ENCODE measurements around the gene LY6G5C. TPM values are rescaled to one million over a fixed set of nuclear protein-coding genes. Genes with fewer than 3 reads are reported as not detected.

Gene LY6G5C
- total and polyA plus RNA-seq, 2 of the 13 experiments (the other 11 are each of a cell fraction or from before 2014, with no cell fraction given) = 0.33 to 0.55 TPM

DNA sequence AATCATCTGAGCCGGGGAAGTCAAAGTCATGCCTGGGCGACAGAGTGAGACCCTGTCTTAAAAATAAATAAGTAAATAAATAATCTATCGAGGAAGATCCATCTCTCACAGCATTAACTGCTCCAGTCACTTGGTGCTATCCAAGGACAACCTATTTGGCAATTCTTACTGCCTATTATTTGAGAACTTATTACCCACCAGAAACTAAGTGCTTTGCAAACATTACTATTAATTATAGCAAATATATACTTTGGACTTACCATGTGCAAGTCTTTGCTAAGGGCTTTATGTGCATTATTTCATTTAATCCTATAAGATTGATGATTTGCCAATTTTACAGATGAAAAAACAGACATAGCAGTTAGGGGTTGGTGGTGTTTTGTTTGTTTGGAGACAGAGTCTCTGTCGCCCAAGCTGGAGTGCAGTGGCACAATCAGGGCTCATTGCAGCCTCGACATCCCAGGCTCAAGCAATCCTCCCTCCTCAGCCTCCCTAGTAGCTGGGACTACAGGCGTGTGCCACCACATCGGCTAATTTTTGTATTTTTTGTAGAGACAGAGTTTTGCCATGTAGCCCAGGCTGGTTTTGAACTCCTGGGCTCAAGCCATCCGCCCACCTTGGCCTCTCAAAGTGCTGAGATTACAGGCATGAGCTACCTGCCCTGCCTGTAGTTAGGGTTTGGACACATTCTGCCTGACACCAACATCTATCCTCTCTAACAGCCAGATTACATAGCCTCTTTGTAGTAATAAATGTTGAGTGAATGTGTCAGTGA lies 26.1 kb downstream of the LY6G5C start (continued):
- TF ChIP-seq MTA3 (CRISPR knock-in tag; IDR thresholded peaks at IDR 0.05) = no peak
- no peak for TF ChIP-seq CREB3 (CRISPR knock-in tag; IDR thresholded peaks at IDR 0.05)
- TF ChIP-seq MLLT10 (CRISPR knock-in tag; IDR thresholded peaks at IDR 0.05) = no peak
- TF ChIP-seq IRX3 (CRISPR knock-in tag; IDR thresholded peaks at IDR 0.05; ENCODE audit: borderline replicate concordance, low read depth) = no peak
- no peak for TF ChIP-seq ZNF75D (CRISPR knock-in tag; IDR thresholded peaks at IDR 0.05; ENCODE audit: borderline replicate concordance)
- TF ChIP-seq, protein P1, sequence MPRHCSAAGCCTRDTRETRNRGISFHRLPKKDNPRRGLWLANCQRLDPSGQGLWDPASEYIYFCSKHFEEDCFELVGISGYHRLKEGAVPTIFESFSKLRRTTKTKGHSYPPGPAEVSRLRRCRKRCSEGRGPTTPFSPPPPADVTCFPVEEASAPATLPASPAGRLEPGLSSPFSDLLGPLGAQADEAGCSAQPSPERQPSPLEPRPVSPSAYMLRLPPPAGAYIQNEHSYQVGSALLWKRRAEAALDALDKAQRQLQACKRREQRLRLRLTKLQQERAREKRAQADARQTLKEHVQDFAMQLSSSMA (CRISPR knock-in tag; IDR thresholded peaks at IDR 0.05) = no peak
- TF ChIP-seq, protein P2, sequence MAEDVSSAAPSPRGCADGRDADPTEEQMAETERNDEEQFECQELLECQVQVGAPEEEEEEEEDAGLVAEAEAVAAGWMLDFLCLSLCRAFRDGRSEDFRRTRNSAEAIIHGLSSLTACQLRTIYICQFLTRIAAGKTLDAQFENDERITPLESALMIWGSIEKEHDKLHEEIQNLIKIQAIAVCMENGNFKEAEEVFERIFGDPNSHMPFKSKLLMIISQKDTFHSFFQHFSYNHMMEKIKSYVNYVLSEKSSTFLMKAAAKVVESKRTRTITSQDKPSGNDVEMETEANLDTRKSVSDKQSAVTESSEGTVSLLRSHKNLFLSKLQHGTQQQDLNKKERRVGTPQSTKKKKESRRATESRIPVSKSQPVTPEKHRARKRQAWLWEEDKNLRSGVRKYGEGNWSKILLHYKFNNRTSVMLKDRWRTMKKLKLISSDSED (CRISPR knock-in tag; IDR thresholded peaks at IDR 0.05) = no peak
- no peak for TF ChIP-seq FOXM1 (CRISPR knock-in tag; IDR thresholded peaks at IDR 0.05)
- no peak for TF ChIP-seq XBP1 (CRISPR knock-in tag; IDR thresholded peaks at IDR 0.05)
- no peak for TF ChIP-seq KAT8 (CRISPR knock-in tag; IDR thresholded peaks at IDR 0.05)
- TF ChIP-seq ZNF572 (CRISPR knock-in tag; IDR thresholded peaks at IDR 0.05) = no peak
- TF ChIP-seq ZXDC (CRISPR knock-in tag; IDR thresholded peaks at IDR 0.05) = no peak
- no peak for TF ChIP-seq ZFAT (CRISPR knock-in tag; conservative IDR thresholded peaks at IDR 0.05)
- no peak for TF ChIP-seq XRCC5 (optimal IDR thresholded peaks at IDR 0.05; ENCODE audit: low read length)
- TF ChIP-seq EP300 (IDR thresholded peaks at IDR 0.05; ENCODE audit: low read depth in 2 of 2, low read length in 2 of 2) = 0 out of 4 replicates have a peak, but pooled peaks of 1 of the 2 experiments have one; percentile 30
- no peak for TF ChIP-seq EP300 (CRISPR knock-in tag; IDR thresholded peaks at IDR 0.05; ENCODE audit: borderline replicate concordance)
- TF ChIP-seq ZNF570 (CRISPR knock-in tag; IDR thresholded peaks at IDR 0.05; ENCODE audit: borderline replicate concordance) = no peak
- no peak for TF ChIP-seq ZNF556 (CRISPR knock-in tag; IDR thresholded peaks at IDR 0.05; ENCODE audit: borderline replicate concordance)
- no peak for TF ChIP-seq DMAP1 (CRISPR knock-in tag; IDR thresholded peaks at IDR 0.05)
- 0 out of 2 replicates have a peak, but pooled peaks have one; percentile 7 for TF ChIP-seq ZNF670 (CRISPR knock-in tag; IDR thresholded peaks at IDR 0.05; ENCODE audit: borderline replicate concordance)
- TF ChIP-seq RBM39 (IDR thresholded peaks at IDR 0.05; ENCODE audit: low read depth, low read length, poor library complexity, severe bottlenecking) = no peak
